Breast epithelium (tissue), 3 donors: ENCODE data around the gene PTPRM.

Source experiments
- CTCF ChIP-seq, 3 donors: fragments of 450-650 bp; IDR thresholded peaks; one replicate each; pipeline ENCODE4 v1.5.1; 2016 to 2017; ENCODE audit warnings: antibody characterized with exemption in 3 of 3, mild to moderate bottlenecking in 3 of 3, moderate library complexity in 3 of 3
- POLR2A ChIP-seq: fragments of 450-650 bp; IDR thresholded peaks from one replicate; pipeline ENCODE4 v1.6.1; 2016; ENCODE audit warnings: antibody characterized with exemption, mild to moderate bottlenecking, moderate library complexity
- POLR2AphosphoS5 ChIP-seq, 3 donors: sonication (generic); formaldehyde crosslinking; IDR thresholded peaks; one replicate each; pipeline ENCODE4 v1.6.1; 2017; ENCODE audit warnings: antibody characterized with exemption in 3 of 3

- no peak for TF ChIP-seq CTCF (IDR thresholded peaks at IDR 0.05)
- TF ChIP-seq POLR2AphosphoS5 (IDR thresholded peaks at IDR 0.05), result no peak
- no peak for TF ChIP-seq POLR2A
Observed at GRCh38 chr18:8044004-8044403, 476.9 kb downstream of the PTPRM start.
